Vagina (tissue), 2 donors: ENCODE results near the gene CBFA2T3. TPM values are rescaled to one million over a fixed set of nuclear protein-coding genes. Genes with fewer than 3 reads are reported as not detected.

Source experiments
- DNase-seq, 2 donors: peaks; one replicate each; pipeline ENCODE4 v3.0.0-alpha.2; 2017; ENCODE audit errors: extremely low spot score in 2 of 2
- H3K27ac ChIP-seq: fragments of 200-600 bp; sonication (generic); one replicate; pipeline ENCODE4 v1.5.1; 2019
- H3K27me3 ChIP-seq: fragments of 200-600 bp; sonication (generic); one replicate; pipeline ENCODE4 v1.5.1; 2019
- H3K36me3 ChIP-seq, 2 donors: fragments of 200-600 bp; sonication (generic); one replicate each; pipeline ENCODE4 v1.5.1; 2017 to 2019
- H3K4me1 ChIP-seq: fragments of 200-600 bp; sonication (generic); one replicate; pipeline ENCODE4 v1.5.1; 2019
- H3K4me3 ChIP-seq, 2 donors: fragments of 200-600 bp; sonication (generic); 1 replicate in 1 of 2; 2 replicates in 1 of 2; pipeline ENCODE4 v1.5.1; 2016 to 2019
- H3K9me3 ChIP-seq: fragments of 200-600 bp; sonication (generic); one replicate; pipeline ENCODE4 v1.5.1; 2019
- CTCF ChIP-seq, 3 experiments: fragments of 450-650 bp in 2 of 3; fragments of 200-600 bp in 1 of 3; sonication (generic) in 1 of 3; IDR thresholded peaks; one replicate each; pipeline ENCODE4 v1.5.1; 2017 to 2019; ENCODE audit warnings: antibody characterized with exemption in 3 of 3, mild to moderate bottlenecking in 2 of 3, moderate library complexity in 2 of 3
- POLR2A ChIP-seq, 2 donors: fragments of 450-650 bp; IDR thresholded peaks; one replicate each; pipeline ENCODE4 v1.6.1; 2017; ENCODE audit warnings: antibody characterized with exemption in 2 of 2, mild to moderate bottlenecking in 2 of 2, moderate library complexity in 2 of 2
- POLR2AphosphoS5 ChIP-seq, 2 donors: sonication (generic); formaldehyde crosslinking; IDR thresholded peaks; one replicate each; pipeline ENCODE4 v1.9.0; 2017; ENCODE audit warnings: antibody characterized with exemption in 2 of 2, mild to moderate bottlenecking in 2 of 2, low read depth in 1 of 2; ENCODE audit not compliant: insufficient read depth in 1 of 2
- intact Hi-C: fragments of 100-400 bp; cut with DNase I; formaldehyde crosslinking; loops from one replicate; pipeline ENCODE4 v1.15.1; 2023
- total RNA-seq: library from RNA; depleted of rRNA; stranded (reverse); fragments of >200 nt; gene quantifications from one replicate; pipeline ENCODE4 v1.2.3, GENCODE V29; 2016

CBFA2T3 gene
- total RNA-seq, 1 donor from 2014 or later: 2.7 TPM

DNA sequence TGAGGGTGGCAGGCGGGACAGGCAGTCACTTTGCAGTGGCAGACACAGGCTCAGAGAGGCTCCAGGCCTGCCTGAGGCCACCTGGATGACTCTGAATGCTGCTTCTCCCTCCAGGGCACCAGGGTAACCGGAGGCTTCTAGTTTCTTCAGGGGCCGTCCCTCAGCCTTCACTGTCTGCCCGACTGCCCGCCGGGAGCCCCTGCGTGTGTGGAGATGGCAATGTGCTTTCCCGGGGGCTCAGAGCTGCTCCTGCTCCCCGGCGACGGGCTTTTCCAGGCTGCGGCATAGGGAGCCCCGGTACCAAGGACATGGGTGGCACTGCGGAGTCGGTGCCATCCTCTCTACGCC is 51.5 kb downstream of the CBFA2T3 start:
- intact Hi-C loops: no loop called here

GRCh38 chr16:88924834-88925539 is 52.0 kb downstream of the CBFA2T3 start:
- Histone ChIP-seq H3K9me3 (no peaks in the 10 kb centered on the region), H3K27me3 (no peaks in the 10 kb centered on the region), H3K4me1 (peaks cover 65% of the 10 kb centered on the region), H3K27ac (no peak overlapping the region), H3K36me3 (no peaks in the 10 kb centered on the region), H3K4me3 (no peak overlapping the region)
- TF ChIP-seq POLR2A (IDR thresholded peaks at IDR 0.05): no peak
- intact Hi-C loops: no loop called here
- DNase-seq: no peak

More for the DNA sequence above, 51.5 kb downstream of the CBFA2T3 start:
- no peak for DNase-seq
- H3K36me3 ChIP-seq: no peaks in the 10 kb centered on the region
- peaks cover 60% of the 10 kb centered on the region for H3K4me1 ChIP-seq
- H3K4me3 ChIP-seq: no peak overlapping the region
- TF ChIP-seq POLR2A (IDR thresholded peaks at IDR 0.05) (no peak), CTCF (IDR thresholded peaks at IDR 0.05) (no peak), POLR2AphosphoS5 (IDR thresholded peaks at IDR 0.05; ENCODE audit: insufficient read depth in 1 of 2, low read depth in 1 of 2) (no peak)
- no peaks in the 10 kb centered on the region for H3K9me3 ChIP-seq
- no peaks in the 10 kb centered on the region for H3K27me3 ChIP-seq
- no peak overlapping the region for H3K27ac ChIP-seq

GRCh38 chr16:88923926-88924833 is 52.8 kb downstream of the CBFA2T3 start:
- Histone ChIP-seq H3K9me3 (no peaks in the 10 kb centered on the region), H3K27me3 (no peaks in the 10 kb centered on the region), H3K4me3 (no peak overlapping the region), H3K4me1 (peaks cover 67% of the 10 kb centered on the region), H3K27ac (no peak overlapping the region), H3K36me3 (no peaks in the 10 kb centered on the region)
- intact Hi-C loops: no loop called here
- DNase-seq: no peak
- no peak for TF ChIP-seq POLR2A (IDR thresholded peaks at IDR 0.05)
- TF ChIP-seq CTCF (IDR thresholded peaks at IDR 0.05): no peak
- no peak for TF ChIP-seq POLR2AphosphoS5 (IDR thresholded peaks at IDR 0.05; ENCODE audit: insufficient read depth in 1 of 2, low read depth in 1 of 2)

- H3K9me3 ChIP-seq: no peaks in the 10 kb centered on the region
- DNase-seq: no peak
- H3K4me3 ChIP-seq: no peak overlapping the region
- intact Hi-C loops: no loop called here
- H3K27me3 ChIP-seq: no peaks in the 10 kb centered on the region
- no peak for TF ChIP-seq POLR2A (IDR thresholded peaks at IDR 0.05)
- no peak for TF ChIP-seq POLR2AphosphoS5 (IDR thresholded peaks at IDR 0.05; ENCODE audit: insufficient read depth in 1 of 2, low read depth in 1 of 2)
- H3K4me1 ChIP-seq: peaks cover 69% of the 10 kb centered on the region
- no peak overlapping the region for H3K27ac ChIP-seq
- H3K36me3 ChIP-seq: no peaks in the 10 kb centered on the region
These were observed 53.6 kb downstream of the CBFA2T3 start for GRCh38 chr16:88923450-88923849.

DNA sequence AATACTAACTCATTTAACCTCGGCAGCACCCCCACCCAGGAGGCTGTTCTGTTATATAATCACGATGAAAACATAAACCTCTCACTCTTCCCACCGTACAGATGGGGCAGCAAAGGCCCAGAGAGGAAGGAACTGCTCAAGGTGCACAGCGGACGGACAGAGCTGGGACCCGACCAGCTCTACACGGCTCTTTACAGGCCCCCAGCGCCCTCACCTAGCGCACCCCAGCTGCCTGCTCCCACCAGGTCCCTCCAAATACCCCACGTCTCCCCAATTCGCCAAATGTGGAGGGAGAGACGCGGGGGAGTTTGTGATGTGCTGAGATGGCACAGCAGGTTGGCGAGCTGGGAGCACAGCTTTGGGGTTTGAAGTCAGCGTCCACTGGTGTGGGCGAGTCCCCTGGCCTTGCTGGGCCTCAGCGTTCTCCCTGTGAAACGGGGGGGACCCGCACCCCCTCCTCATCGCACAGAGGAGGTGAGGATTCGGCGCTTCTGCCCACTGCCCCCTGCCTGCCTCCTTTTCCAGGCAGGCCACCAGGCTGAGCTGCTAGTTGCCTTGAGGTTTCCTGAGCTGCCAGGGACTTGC is 54.1 kb downstream of the CBFA2T3 start:
- Histone ChIP-seq H3K9me3 (no peaks in the 10 kb centered on the region), H3K4me1 (peaks cover 74% of the 10 kb centered on the region), H3K27me3 (no peaks in the 10 kb centered on the region), H3K27ac (no peak overlapping the region), H3K4me3 (no peak overlapping the region), H3K36me3 (no peaks in the 10 kb centered on the region)
- intact Hi-C loops: no loop called here
- no peak for DNase-seq
- TF ChIP-seq CTCF (IDR thresholded peaks at IDR 0.05) (no peak), POLR2A (IDR thresholded peaks at IDR 0.05) (no peak), POLR2AphosphoS5 (IDR thresholded peaks at IDR 0.05; ENCODE audit: insufficient read depth in 1 of 2, low read depth in 1 of 2) (no peak)
